GM12878 (cell line): ENCODE data around the gene PTPN2. TPM values are rescaled to one million over a fixed set of nuclear protein-coding genes. Genes with fewer than 3 reads are reported as not detected.

ENCODE experiments used
- ATAC-seq: fragments of 200-7000 bp; cut with Tn5 transposase; 3 replicates; pipeline ENCODE4 v1.9.1; 2020; ENCODE audit warnings: mild to moderate bottlenecking, moderate library complexity
- BruUV-seq: library from RNA; stranded (reverse); fragments of 400-500 nt; replicated peaks from 2 replicates; lab custom pipeline; 2021; lab: Mats Ljungman, UMichigan
- CTCF ChIA-PET: fragments of 300-600 bp; sonication (Branson Sonifier 250); formaldehyde crosslinking; extraction: SDS; loops from one replicate; lab custom pipeline; 2021; ENCODE audit warnings: inconsistent platforms; lab: Yijun Ruan, JAX
- POLR2A ChIA-PET: fragments of 350-600 bp; formaldehyde crosslinking; extraction: SDS; loops from one replicate; lab custom pipeline; 2021; ENCODE audit warnings: inconsistent platforms; lab: Charles Lee
- RAD21 ChIA-PET: fragments of 300-600 bp; sonication (Branson Sonifier 250); formaldehyde crosslinking; loops from one replicate; lab custom pipeline; 2023; ENCODE audit warnings: antibody characterized with exemption; ENCODE audit not compliant: unreplicated experiment; lab: Charles Lee
- SMC1A ChIA-PET: fragments of 300-600 bp; sonication (Branson Sonifier 250); formaldehyde crosslinking; loops from one replicate; lab custom pipeline; 2023; ENCODE audit not compliant: unreplicated experiment, uncharacterized antibody; lab: Charles Lee
- DNase-seq: peaks from one replicate; pipeline ENCODE4 v3.0.0-alpha.2; 2011; ENCODE audit warnings: low read depth, low spot score
- FAIRE-seq: peaks from 3 replicates; lab custom pipeline; 2011; peaks lifted over from hg19 to GRCh38; lab: Jason Lieb, UNC
- H2AFZ ChIP-seq: 2 replicates; pipeline ENCODE4 v1.6.0; 2011; ENCODE audit warnings: low read depth, low read length, control low read depth; ENCODE audit not compliant: control insufficient read depth
- H3K27ac ChIP-seq: 2 replicates; pipeline ENCODE4 v1.5.1; 2011; ENCODE audit warnings: control low read depth; ENCODE audit not compliant: control insufficient read depth, insufficient read depth
- H3K27me3 ChIP-seq, 2 experiments: replicated peaks in 1 of 2; 2 replicates each; pipeline versions ENCODE4 v1.6.0 to v1.6.1; 2011; ENCODE audit warnings: low read length in 1 of 2; ENCODE audit not compliant: control insufficient read depth in 2 of 2, insufficient read depth in 2 of 2
- H3K36me3 ChIP-seq, 2 experiments: 2 replicates each; pipeline ENCODE4 v1.5.1; 2011; ENCODE audit warnings: low read length in 1 of 2; ENCODE audit not compliant: control insufficient read depth in 2 of 2, insufficient read depth in 2 of 2
- H3K4me1 ChIP-seq: 2 replicates; pipeline ENCODE4 v1.6.1; 2011; ENCODE audit warnings: mild to moderate bottlenecking, low read length, moderate library complexity, mixed read lengths; ENCODE audit not compliant: control insufficient read depth, insufficient read depth
- H3K4me2 ChIP-seq: 2 replicates; pipeline ENCODE4 v1.6.0; 2011; ENCODE audit warnings: control low read depth; ENCODE audit not compliant: control insufficient read depth, insufficient read depth
- H3K4me3 ChIP-seq: fragments of 200-600 bp; sonication (generic); 2 replicates; pipeline ENCODE4 v1.5.1; 2016
- H3K79me2 ChIP-seq: 2 replicates; pipeline ENCODE4 v1.6.0; 2011; ENCODE audit warnings: low read length; ENCODE audit not compliant: control insufficient read depth, insufficient read depth
- H3K9ac ChIP-seq: 2 replicates; pipeline ENCODE4 v1.8.0; 2011; ENCODE audit warnings: low read length, control low read depth, mixed read lengths; ENCODE audit not compliant: control insufficient read depth, insufficient read depth
- H3K9me3 ChIP-seq: replicated peaks from 3 replicates; pipeline ENCODE4 v1.5.1; 2011; ENCODE audit warnings: mild to moderate bottlenecking, low read length; ENCODE audit not compliant: control insufficient read depth, insufficient read depth
- H4K20me1 ChIP-seq: 2 replicates; pipeline ENCODE4 v1.6.0; 2011; ENCODE audit not compliant: control insufficient read depth, insufficient read depth
- CEBPZ ChIP-seq: fragments of 150-350 bp; IDR thresholded peaks from 2 replicates; pipeline ENCODE4 v1.6.1; 2016; ENCODE audit warnings: low read depth, low read length
- EP300 ChIP-seq, 2 experiments: fragments of 150-350 bp in 1 of 2; IDR thresholded peaks; 2 replicates each; pipeline ENCODE4 v1.6.1; 2011 to 2012; ENCODE audit warnings: low read depth in 2 of 2, low read length in 2 of 2, borderline replicate concordance in 1 of 2, improper control_type of control experiment in 1 of 2, inconsistent platforms in 1 of 2; ENCODE audit not compliant: control insufficient read depth in 1 of 2
- EZH2 ChIP-seq: IDR thresholded peaks from 2 replicates; pipeline ENCODE4 v1.6.1; 2012; ENCODE audit warnings: low read depth, mild to moderate bottlenecking, control low read depth, inconsistent platforms, low read length, borderline replicate concordance; ENCODE audit not compliant: control insufficient read depth
- IRF5 ChIP-seq: fragments of 450-650 bp; IDR thresholded peaks from 2 replicates; pipeline ENCODE4 v1.6.1; 2017; ENCODE audit warnings: borderline replicate concordance
- KDM1A ChIP-seq: fragments of 200-600 bp; sonication (generic); IDR thresholded peaks from 2 replicates; pipeline ENCODE4 v1.6.1; 2016; ENCODE audit warnings: borderline replicate concordance
- PML ChIP-seq: IDR thresholded peaks from 2 replicates; pipeline ENCODE4 v1.6.1; 2012; ENCODE audit warnings: low read length, inconsistent platforms
- SMC3 ChIP-seq: IDR thresholded peaks from 2 replicates; pipeline ENCODE4 v1.6.1; 2011; ENCODE audit warnings: low read length, improper control_type of control experiment, borderline replicate concordance
- SUPT20H ChIP-seq: IDR thresholded peaks from 2 replicates; pipeline ENCODE4 v1.6.1; 2011; ENCODE audit warnings: low read depth, mild to moderate bottlenecking, low read length, moderate library complexity, borderline replicate concordance; ENCODE audit not compliant: control insufficient read depth
- TBL1XR1 ChIP-seq: IDR thresholded peaks from 2 replicates; pipeline ENCODE4 v1.6.1; 2012; ENCODE audit warnings: low read depth, low read length, improper control_type of control experiment
- TCF12 ChIP-seq: IDR thresholded peaks from 2 replicates; pipeline ENCODE4 v1.6.1; 2011; ENCODE audit warnings: low read depth, mild to moderate bottlenecking, low read length
- WGBS: methylation state at CpG from one replicate; pipeline ENCODE4 v1.1.6; 2016; ENCODE audit warnings: low lambda C conversion rate; ENCODE audit not compliant: insufficient replicate concordance, insufficient coverage; ENCODE audit errors: missing lambda C conversion rate; 5-methylcytosine and 5-hydroxymethylcytosine counted together
- in situ Hi-C: fragments of 300-500 bp; cut with MboI; formaldehyde crosslinking; loops from 9 replicates; pipeline ENCODE4 v1.14.3; 2018; ENCODE audit warnings: mixed read lengths
- intact Hi-C: fragments of 100-400 bp; cut with micrococcal nuclease; formaldehyde crosslinking; loops from one replicate; pipeline ENCODE4 v1.14.2; 2022; ENCODE audit not compliant: unreplicated experiment
- polyA plus RNA-seq, 11 experiments: library from polyadenylated mRNA; depleted of rRNA in 4 of 11; unstranded in 6 of 11; stranded (reverse) in 5 of 11; fragments of >200 nt; fragmentation: Nextera tagmentation in 4 of 11; fragmentation: Illumina TruSeq in 1 of 11; extraction: Ambion mirVana in 4 of 11; extraction: Trizol in 1 of 11; gene quantifications; 1 replicate in 1 of 11; 2 replicates in 10 of 11; pipeline versions ENCODE4 v1.2.1 to v1.2.3, GENCODE V29; 2011 to 2016; ENCODE audit warnings: inconsistent platforms in 2 of 11, missing spikeins in 2 of 11, low read depth in 1 of 11
- total RNA-seq, 4 experiments: library from RNA; depleted of rRNA in 3 of 4; stranded (reverse); fragments of >200 nt in 3 of 4; fragmentation: Illumina TruSeq in 1 of 4; extraction: Trizol in 1 of 4; gene quantifications; 2 replicates each; pipeline versions ENCODE4 v1.2.1 to v1.2.3, GENCODE V29; 2013 to 2021
- TF ChIP-seq, protein P1 (sequence below): fragments of 150-350 bp; IDR thresholded peaks from 2 replicates; pipeline ENCODE4 v1.6.1; 2014; ENCODE audit warnings: mild to moderate bottlenecking, low read depth, low read length
- TF ChIP-seq, protein P2 (sequence below): fragments of 450-650 bp; IDR thresholded peaks from 2 replicates; pipeline ENCODE4 v1.6.1; 2017; ENCODE audit warnings: antibody characterized with exemption, mild to moderate bottlenecking, moderate library complexity

The PTPN2 gene
- total and polyA plus RNA-seq, 10 of the 15 experiments (the other 5 are each of a cell fraction or from before 2014, with no cell fraction given) = 46.5 to 86.7 (median 64.6) TPM

DNA sequence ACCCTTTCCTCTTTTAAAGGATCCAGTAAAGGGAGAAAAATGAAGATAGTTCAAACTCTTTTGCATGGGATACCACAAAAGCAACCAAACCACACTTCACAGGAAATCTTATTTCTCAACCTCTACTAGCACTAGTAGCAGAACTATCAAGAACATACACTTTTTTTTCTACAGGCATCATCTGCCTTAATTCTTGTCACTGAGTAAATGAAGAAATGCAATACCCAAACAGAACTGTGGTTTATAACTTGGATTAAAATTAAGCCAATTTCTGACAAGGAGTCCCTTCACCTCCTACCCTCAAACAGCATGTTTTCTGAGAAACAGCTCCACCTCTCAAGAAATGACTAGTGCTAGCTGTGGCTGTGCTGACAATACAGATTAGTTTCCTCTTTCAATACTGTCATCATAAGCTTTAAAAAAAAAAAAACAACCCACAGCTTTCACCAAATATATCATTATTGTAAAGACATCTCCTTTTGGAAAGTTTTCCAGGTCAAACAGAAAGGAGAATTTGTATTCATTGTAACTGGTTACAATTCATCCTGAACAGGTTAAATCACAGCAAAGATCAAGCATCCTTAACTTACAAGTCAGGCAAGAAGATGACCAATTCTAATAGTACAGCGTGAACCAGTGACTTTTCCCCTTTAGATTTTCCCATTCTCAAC, 44.4 kb downstream of the PTPN2 start:
- no TSS peak for BruUV-seq
- H3K27ac ChIP-seq = peak overlapping the region; percentile 95
- H3K4me1 ChIP-seq = peaks cover 42% of the 10 kb centered on the region
- peak; percentile 85 for ATAC-seq
- ChIA-PET RAD21 (interaction anchor here (2.1 to 3.0 kb wide), 2 partner anchors 18 to 44 kb away, joined by 7 to 81 read pairs; partner anchors contain the start of gene PTPN2), CTCF (interaction anchor here (0.9 to 2.2 kb wide), 5 partner anchors 37 to 54 kb away, joined by 3 to 7 read pairs (median 3); no protein-coding TSS in a partner anchor), POLR2A (interaction anchor here (0.5 to 3.2 kb wide), 4 partner anchors 43 to 1811 kb away, joined by 3 to 62 read pairs (median 4); partner anchors contain the start of gene PTPN2), SMC1A (interaction anchor here (0.7 to 3.0 kb wide), 7 partner anchors 10 to 46 kb away, joined by 3 to 52 read pairs (median 4); partner anchors contain the start of gene PTPN2)
- peak overlapping the region; percentile 66 for H3K9ac ChIP-seq
- peak overlapping the region; percentile 55 for H3K4me3 ChIP-seq
- peak; percentile 94 for FAIRE-seq
- H3K79me2 ChIP-seq = peaks cover 58% of the 10 kb centered on the region
- no peaks in the 10 kb centered on the region for H3K9me3 ChIP-seq
- H3K27me3 ChIP-seq = no peaks in the 10 kb centered on the region
- H4K20me1 ChIP-seq = no peaks in the 10 kb centered on the region
- 0% methylated on average over 1 of the region's 1 CpG for WGBS
- peak overlapping the region; percentile 96 for H3K4me2 ChIP-seq
- H2AFZ ChIP-seq = no peak overlapping the region
- H3K36me3 ChIP-seq = peaks cover 1 to 2% of the 10 kb centered on the region in 2 experiments; a peak in 2 of 4 replicates
- DNase-seq = peak; percentile 82
- intact Hi-C loops = loop anchor here (1.0 to 5.0 kb wide), 3 partner anchors 37 to 108 kb away; partner anchors contain the start of gene SEH1L
- in situ Hi-C loops = no loop called here
- TF ChIP-seq EP300 (IDR thresholded peaks at IDR 0.05; ENCODE audit: borderline replicate concordance in 1 of 2, control insufficient read depth in 1 of 2, low read depth in 2 of 2, low read length in 2 of 2) (peak; percentile 89 to 91; a peak in 3 of 4 replicates), SMC3 (no peak; the same call in 1 of the 2 replicates), CEBPZ (no peak), IRF5 (no peak), KDM1A (no peak), EZH2 (no peak), PML (peak; percentile 77; the same call in 1 of the 2 replicates), TCF12 (peak; percentile 40; the same call in 1 of the 2 replicates), SUPT20H (no peak), TBL1XR1 (no peak)
- TF ChIP-seq, protein P1, sequence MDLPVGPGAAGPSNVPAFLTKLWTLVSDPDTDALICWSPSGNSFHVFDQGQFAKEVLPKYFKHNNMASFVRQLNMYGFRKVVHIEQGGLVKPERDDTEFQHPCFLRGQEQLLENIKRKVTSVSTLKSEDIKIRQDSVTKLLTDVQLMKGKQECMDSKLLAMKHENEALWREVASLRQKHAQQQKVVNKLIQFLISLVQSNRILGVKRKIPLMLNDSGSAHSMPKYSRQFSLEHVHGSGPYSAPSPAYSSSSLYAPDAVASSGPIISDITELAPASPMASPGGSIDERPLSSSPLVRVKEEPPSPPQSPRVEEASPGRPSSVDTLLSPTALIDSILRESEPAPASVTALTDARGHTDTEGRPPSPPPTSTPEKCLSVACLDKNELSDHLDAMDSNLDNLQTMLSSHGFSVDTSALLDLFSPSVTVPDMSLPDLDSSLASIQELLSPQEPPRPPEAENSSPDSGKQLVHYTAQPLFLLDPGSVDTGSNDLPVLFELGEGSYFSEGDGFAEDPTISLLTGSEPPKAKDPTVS = no peak
- TF ChIP-seq, protein P2, sequence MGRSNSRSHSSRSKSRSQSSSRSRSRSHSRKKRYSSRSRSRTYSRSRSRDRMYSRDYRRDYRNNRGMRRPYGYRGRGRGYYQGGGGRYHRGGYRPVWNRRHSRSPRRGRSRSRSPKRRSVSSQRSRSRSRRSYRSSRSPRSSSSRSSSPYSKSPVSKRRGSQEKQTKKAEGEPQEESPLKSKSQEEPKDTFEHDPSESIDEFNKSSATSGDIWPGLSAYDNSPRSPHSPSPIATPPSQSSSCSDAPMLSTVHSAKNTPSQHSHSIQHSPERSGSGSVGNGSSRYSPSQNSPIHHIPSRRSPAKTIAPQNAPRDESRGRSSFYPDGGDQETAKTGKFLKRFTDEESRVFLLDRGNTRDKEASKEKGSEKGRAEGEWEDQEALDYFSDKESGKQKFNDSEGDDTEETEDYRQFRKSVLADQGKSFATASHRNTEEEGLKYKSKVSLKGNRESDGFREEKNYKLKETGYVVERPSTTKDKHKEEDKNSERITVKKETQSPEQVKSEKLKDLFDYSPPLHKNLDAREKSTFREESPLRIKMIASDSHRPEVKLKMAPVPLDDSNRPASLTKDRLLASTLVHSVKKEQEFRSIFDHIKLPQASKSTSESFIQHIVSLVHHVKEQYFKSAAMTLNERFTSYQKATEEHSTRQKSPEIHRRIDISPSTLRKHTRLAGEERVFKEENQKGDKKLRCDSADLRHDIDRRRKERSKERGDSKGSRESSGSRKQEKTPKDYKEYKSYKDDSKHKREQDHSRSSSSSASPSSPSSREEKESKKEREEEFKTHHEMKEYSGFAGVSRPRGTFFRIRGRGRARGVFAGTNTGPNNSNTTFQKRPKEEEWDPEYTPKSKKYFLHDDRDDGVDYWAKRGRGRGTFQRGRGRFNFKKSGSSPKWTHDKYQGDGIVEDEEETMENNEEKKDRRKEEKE = no peak
